A549 (cell line): ENCODE measurements around the gene TSHZ3. TPM values are rescaled to one million over a fixed set of nuclear protein-coding genes. Genes with fewer than 3 reads are reported as not detected.

Experiments used
- ATAC-seq, 2 experiments: fragments of 200-7000 bp in 1 of 2; fragments of >200 bp in 1 of 2; cut with Nextera tagmentation in 1 of 2; cut with Tn5 transposase in 1 of 2; 3 replicates each; pipeline versions ENCODE4 v1.8.0 to v1.9.1; 2018 to 2020; ENCODE audit warnings: mild to moderate bottlenecking in 1 of 2, moderate library complexity in 1 of 2
- CTCF ChIA-PET: fragments of 300-600 bp; sonication (Branson Sonifier 250); formaldehyde crosslinking; extraction: SDS; loops from one replicate; lab custom pipeline; 2021; ENCODE audit warnings: antibody characterized with exemption, inconsistent platforms; lab: Yijun Ruan, JAX
- POLR2A ChIA-PET: fragments of 350-600 bp; formaldehyde crosslinking; extraction: SDS; loops from one replicate; lab custom pipeline; 2021; ENCODE audit warnings: antibody characterized with exemption, inconsistent platforms; lab: Yijun Ruan, JAX
- DNase-seq, 2 experiments: peaks; one replicate each; pipeline versions ENCODE4 v3.0.0 to v3.0.0-alpha.2; 2011 to 2016; ENCODE audit warnings: low read depth in 1 of 2, low spot score in 1 of 2
- FAIRE-seq: peaks from 2 replicates; lab custom pipeline; 2011; peaks lifted over from hg19 to GRCh38; lab: Jason Lieb, UNC
- H3K27ac ChIP-seq, 2 experiments: fragments of >200 bp; sonication (Bioruptor Twin); formaldehyde crosslinking; 3 replicates each; pipeline ENCODE4 v1.5.1; 2016 to 2017
- H3K4me1 ChIP-seq: fragments of >200 bp; sonication (Bioruptor Twin); formaldehyde crosslinking; 3 replicates; pipeline ENCODE4 v1.6.1; 2016
- H3K4me2 ChIP-seq: fragments of >200 bp; sonication (Bioruptor Twin); formaldehyde crosslinking; 3 replicates; pipeline ENCODE4 v1.6.1; 2016
- H3K4me3 ChIP-seq: fragments of >200 bp; sonication (Bioruptor Twin); formaldehyde crosslinking; 3 replicates; pipeline ENCODE4 v1.5.1; 2016
- H3K9me3 ChIP-seq: fragments of >200 bp; sonication (Bioruptor Twin); formaldehyde crosslinking; 3 replicates; pipeline ENCODE4 v1.6.1; 2016
- BCL3 ChIP-seq: fragments of >200 bp; sonication (Bioruptor Twin); formaldehyde crosslinking; IDR thresholded peaks from 3 replicates; pipeline ENCODE4 v1.6.1; 2016
- BHLHE40 ChIP-seq: IDR thresholded peaks from 2 replicates; pipeline ENCODE4 v1.6.1; 2012; ENCODE audit warnings: low read depth, low read length, inconsistent platforms
- CHD2 ChIP-seq: fragments of 150-350 bp; IDR thresholded peaks from 2 replicates; pipeline ENCODE4 v1.6.1; 2014; ENCODE audit warnings: low read length; ENCODE audit not compliant: partially characterized antibody
- CHD4 ChIP-seq: fragments of 200-600 bp; sonication (generic); IDR thresholded peaks from 2 replicates; pipeline ENCODE4 v1.6.1; 2016; ENCODE audit warnings: antibody characterized with exemption, mild to moderate bottlenecking, borderline replicate concordance
- EHMT2 ChIP-seq: fragments of 200-600 bp; sonication (generic); IDR thresholded peaks from 2 replicates; pipeline ENCODE4 v1.6.1; 2016; ENCODE audit warnings: antibody characterized with exemption, low read depth, mild to moderate bottlenecking, moderate library complexity
- FOSL2 ChIP-seq, 2 experiments: fragments of 450-650 bp in 1 of 2; fragments of >200 bp in 1 of 2; sonication (Bioruptor Twin) in 1 of 2; formaldehyde crosslinking; IDR thresholded peaks; 2 replicates each; pipeline versions ENCODE4 v1.5.0 to v1.6.1; 2016 to 2020; ENCODE audit warnings: mild to moderate bottlenecking in 1 of 2, moderate library complexity in 1 of 2
- HOXA7 ChIP-seq: fragments of 250-450 bp; sonication (Bioruptor Pico); IDR thresholded peaks from 2 replicates; pipeline ENCODE4 v1.5.0; 2020; ENCODE audit warnings: mild to moderate bottlenecking, moderate library complexity
- HOXB13 ChIP-seq: fragments of 250-450 bp; sonication (Bioruptor Pico); IDR thresholded peaks from 2 replicates; pipeline ENCODE4 v1.5.0; 2020; ENCODE audit warnings: low read depth, mild to moderate bottlenecking, moderate library complexity
- HOXB5 ChIP-seq: fragments of 250-450 bp; sonication (Bioruptor Pico); IDR thresholded peaks from 2 replicates; pipeline ENCODE4 v1.5.0; 2020; ENCODE audit warnings: mild to moderate bottlenecking, moderate library complexity
- JUNB ChIP-seq: fragments of >200 bp; sonication (Bioruptor Twin); formaldehyde crosslinking; IDR thresholded peaks from 2 replicates; pipeline ENCODE4 v1.6.1; 2016
- KDM1A ChIP-seq: fragments of 200-600 bp; sonication (generic); IDR thresholded peaks from 2 replicates; pipeline ENCODE4 v1.6.1; 2016; ENCODE audit warnings: low read depth, mild to moderate bottlenecking
- PHF8 ChIP-seq: fragments of 200-600 bp; sonication (generic); IDR thresholded peaks from 2 replicates; pipeline ENCODE4 v1.6.1; 2016; ENCODE audit warnings: low read depth, mild to moderate bottlenecking, antibody characterized with exemption, moderate library complexity, borderline replicate concordance
- RFX5 ChIP-seq: fragments of 450-650 bp; IDR thresholded peaks from 2 replicates; pipeline ENCODE4 v1.7.1; 2014; ENCODE audit warnings: antibody characterized with exemption, mild to moderate bottlenecking, moderate library complexity
- SREBF2 ChIP-seq: fragments of 450-650 bp; IDR thresholded peaks from 2 replicates; pipeline ENCODE4 v1.6.1; 2014; ENCODE audit warnings: mild to moderate bottlenecking, moderate library complexity
- TP53 ChIP-seq: fragments of 250-450 bp; sonication (Bioruptor Pico); IDR thresholded peaks from 2 replicates; pipeline ENCODE4 v1.5.0; 2021; ENCODE audit warnings: mild to moderate bottlenecking, moderate library complexity
- USF2 ChIP-seq: fragments of 450-650 bp; IDR thresholded peaks from 2 replicates; pipeline ENCODE4 v1.6.1; 2014; ENCODE audit warnings: antibody characterized with exemption
- WGBS: methylation state at CpG from one replicate; pipeline ENCODE4 v1.1.6; 2017; ENCODE audit errors: missing lambda C conversion rate; 5-methylcytosine and 5-hydroxymethylcytosine counted together
- polyA plus RNA-seq, 4 experiments: library from polyadenylated mRNA; depleted of rRNA in 3 of 4; stranded (reverse); fragments of >200 nt; fragmentation: RNase III in 1 of 4; extraction: RNeasy Plus Mini Kit Qiagen cat#74134 plus additional on column Dnase treatment in 1 of 4; gene quantifications; 2 replicates in 3 of 4; 3 replicates in 1 of 4; pipeline ENCODE4 v1.2.3, GENCODE V29; 2011 to 2017
- TF ChIP-seq, protein P1 (sequence below): fragments of 250-450 bp; sonication (Bioruptor Pico); IDR thresholded peaks from 2 replicates; pipeline ENCODE4 v1.5.0; 2020; ENCODE audit warnings: low read depth, mild to moderate bottlenecking, moderate library complexity
- TF ChIP-seq, protein P2 (sequence below): fragments of 250-450 bp; sonication (Bioruptor Pico); IDR thresholded peaks from 2 replicates; pipeline ENCODE4 v1.5.0; 2021; ENCODE audit warnings: mild to moderate bottlenecking, moderate library complexity, borderline replicate concordance

Gene TSHZ3
- polyA plus RNA-seq, 2 of the 4 experiments (the other 2 are of a cell fraction) = 0.92 to 2.0 TPM

DNA sequence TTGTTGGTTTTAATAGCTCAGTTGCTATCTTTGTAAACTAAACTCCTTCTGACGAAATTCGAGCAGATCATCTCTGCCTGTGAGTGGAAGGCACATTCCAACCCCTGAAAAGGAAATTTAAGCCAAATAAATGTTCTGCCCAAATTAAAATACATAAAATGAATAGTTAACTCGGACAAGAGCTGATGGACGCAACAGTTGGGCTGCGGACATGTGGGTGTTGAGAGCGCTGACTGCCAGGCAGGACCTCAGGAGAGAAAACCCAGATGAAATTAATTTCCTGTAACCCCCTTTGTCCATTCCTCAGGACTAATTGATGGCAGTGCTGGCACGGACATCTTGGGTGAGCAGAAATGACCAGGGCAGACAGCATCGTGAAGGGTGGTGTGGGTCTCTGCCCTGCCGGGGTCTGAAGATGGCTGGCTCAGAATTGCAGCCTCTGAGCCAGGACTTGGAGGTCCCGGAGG, 86.5 kb downstream of the TSHZ3 start:
- FAIRE-seq (no peak), ATAC-seq (no peak)
- H3K4me3 ChIP-seq = no peak overlapping the region
- WGBS = 36% methylated on average over 10 of the region's 10 CpGs
- no peak overlapping the region for H3K4me2 ChIP-seq
- TF ChIP-seq, protein P1, sequence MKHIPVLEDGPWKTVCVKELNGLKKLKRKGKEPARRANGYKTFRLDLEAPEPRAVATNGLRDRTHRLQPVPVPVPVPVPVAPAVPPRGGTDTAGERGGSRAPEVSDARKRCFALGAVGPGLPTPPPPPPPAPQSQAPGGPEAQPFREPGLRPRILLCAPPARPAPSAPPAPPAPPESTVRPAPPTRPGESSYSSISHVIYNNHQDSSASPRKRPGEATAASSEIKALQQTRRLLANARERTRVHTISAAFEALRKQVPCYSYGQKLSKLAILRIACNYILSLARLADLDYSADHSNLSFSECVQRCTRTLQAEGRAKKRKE (CRISPR knock-in tag) = no peak
- TF ChIP-seq JUNB (no peak), HOXA7 (CRISPR knock-in tag) (no peak), HOXB13 (no peak), BCL3 (no peak), USF2 (no peak), BHLHE40 (no peak), CHD4 (no peak), KDM1A (no peak), EHMT2 (no peak), RFX5 (no peak), TP53 (CRISPR knock-in tag) (no peak)
- TF ChIP-seq, all 56 proteins: peak for 0
- CTCF ChIA-PET = interaction anchor here (1.0 to 1.9 kb wide), 4 partner anchors 10 to 1307 kb away, joined by 3 to 7 read pairs (median 4); no protein-coding TSS in a partner anchor
- Histone ChIP-seq H3K27ac (no peak overlapping the region), H3K4me1 (no peaks in the 10 kb centered on the region), H3K9me3 (peaks cover 26% of the 10 kb centered on the region)
- POLR2A ChIA-PET = no interaction called here
- DNase-seq = no peak

DNA sequence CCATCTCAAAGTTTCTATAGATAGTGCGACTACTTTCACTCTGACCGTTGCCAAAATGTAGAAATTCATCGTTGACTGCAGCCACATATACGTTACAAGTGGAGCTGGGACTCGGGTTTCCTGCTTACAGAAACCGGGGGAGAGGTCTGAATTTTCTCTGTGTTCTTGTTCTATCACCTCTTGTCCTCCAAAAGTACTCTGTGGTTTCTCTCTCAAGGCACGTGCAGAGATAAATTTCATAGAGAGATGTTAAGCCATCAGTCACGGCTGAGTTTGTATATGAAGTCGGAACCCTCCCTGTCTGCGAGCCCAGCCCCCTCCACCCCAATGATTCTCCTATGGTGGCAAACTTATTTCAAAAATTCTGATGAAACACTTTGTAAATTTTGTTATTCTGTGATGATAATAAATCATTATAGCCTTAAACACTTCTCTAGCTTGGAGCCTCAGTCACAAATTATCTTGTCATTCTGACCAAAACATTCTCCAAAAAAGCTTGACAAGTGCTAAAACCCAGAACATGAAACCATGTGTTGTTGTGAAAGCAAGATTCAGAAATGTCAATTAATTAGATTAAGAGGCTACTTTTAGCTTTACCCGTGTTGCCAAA, 87.5 kb downstream of the TSHZ3 start:
- TF ChIP-seq CHD4 (no peak), TP53 (CRISPR knock-in tag) (no peak), EHMT2 (no peak), HOXB13 (no peak), KDM1A (no peak), HOXB5 (CRISPR knock-in tag) (no peak), CHD2 (no peak), PHF8 (no peak), FOSL2 (IDR thresholded peaks at IDR 0.05) (no peak), FOSL2 (CRISPR knock-in tag; IDR thresholded peaks at IDR 0.05) (no peak), SREBF2 (no peak)
- TF ChIP-seq, protein P2, sequence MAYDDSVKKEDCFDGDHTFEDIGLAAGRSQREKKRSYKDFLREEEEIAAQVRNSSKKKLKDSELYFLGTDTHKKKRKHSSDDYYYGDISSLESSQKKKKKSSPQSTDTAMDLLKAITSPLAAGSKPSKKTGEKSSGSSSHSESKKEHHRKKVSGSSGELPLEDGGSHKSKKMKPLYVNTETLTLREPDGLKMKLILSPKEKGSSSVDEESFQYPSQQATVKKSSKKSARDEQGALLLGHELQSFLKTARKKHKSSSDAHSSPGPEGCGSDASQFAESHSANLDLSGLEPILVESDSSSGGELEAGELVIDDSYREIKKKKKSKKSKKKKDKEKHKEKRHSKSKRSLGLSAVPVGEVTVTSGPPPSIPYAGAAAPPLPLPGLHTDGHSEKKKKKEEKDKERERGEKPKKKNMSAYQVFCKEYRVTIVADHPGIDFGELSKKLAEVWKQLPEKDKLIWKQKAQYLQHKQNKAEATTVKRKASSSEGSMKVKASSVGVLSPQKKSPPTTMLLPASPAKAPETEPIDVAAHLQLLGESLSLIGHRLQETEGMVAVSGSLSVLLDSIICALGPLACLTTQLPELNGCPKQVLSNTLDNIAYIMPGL = no peak
- DNase-seq = no peak
- no peaks in the 10 kb centered on the region for H3K4me1 ChIP-seq
- ChIA-PET POLR2A (no interaction called here), CTCF (interaction anchor here (1.0 kb wide), 1 partner anchor 54 kb away, joined by 3 read pairs; no protein-coding TSS in a partner anchor)
- peaks cover 37% of the 10 kb centered on the region for H3K9me3 ChIP-seq
- peak; percentile 95 for FAIRE-seq
- ATAC-seq = no peak
- no peak overlapping the region for H3K27ac ChIP-seq
- 23% methylated on average over 11 of the region's 11 CpGs for WGBS
- no peak overlapping the region for H3K4me2 ChIP-seq
- no peak overlapping the region for H3K4me3 ChIP-seq
